KMS-11 (cell line): ENCODE measurements around the gene MYH6.

Source experiments
- H2AFZ ChIP-seq: fragments of 200-600 bp; sonication (generic); 2 replicates; pipeline ENCODE4 v1.6.1; 2016; ENCODE audit warnings: antibody characterized with exemption, mixed run types, low read depth
- H3K27ac ChIP-seq: fragments of 200-600 bp; sonication (generic); 2 replicates; pipeline ENCODE4 v1.6.1; 2016; ENCODE audit warnings: mild to moderate bottlenecking, mixed run types
- H3K27me3 ChIP-seq: fragments of 200-600 bp; sonication (generic); 2 replicates; pipeline ENCODE4 v1.6.1; 2017; ENCODE audit warnings: mild to moderate bottlenecking, low read depth, mixed run types, moderate library complexity; ENCODE audit not compliant: insufficient read depth
- H3K36me3 ChIP-seq: fragments of 200-600 bp; sonication (generic); 2 replicates; pipeline ENCODE4 v1.6.1; 2017; ENCODE audit warnings: mild to moderate bottlenecking, mixed run types; ENCODE audit not compliant: insufficient read depth
- H3K4me1 ChIP-seq: fragments of 200-600 bp; sonication (generic); 2 replicates; pipeline ENCODE4 v1.6.1; 2016; ENCODE audit warnings: mild to moderate bottlenecking, low read depth, mixed run types; ENCODE audit not compliant: poor library complexity, severe bottlenecking
- H3K4me2 ChIP-seq: fragments of 200-600 bp; sonication (generic); 2 replicates; pipeline ENCODE4 v1.7.0; 2016; ENCODE audit warnings: mild to moderate bottlenecking, mixed run types
- H3K4me3 ChIP-seq: fragments of 200-600 bp; sonication (generic); IDR thresholded peaks from 2 replicates; pipeline ENCODE4 v1.6.1; 2017; ENCODE audit warnings: low read depth, low read length, mixed read lengths; ENCODE audit not compliant: insufficient read depth
- H3K79me2 ChIP-seq: fragments of 200-600 bp; sonication (generic); 2 replicates; pipeline ENCODE4 v1.6.1; 2016; ENCODE audit warnings: low read depth, mixed run types; ENCODE audit not compliant: insufficient read depth
- H3K9ac ChIP-seq: fragments of 200-600 bp; sonication (generic); 2 replicates; pipeline ENCODE4 v1.6.1; 2016; ENCODE audit warnings: mild to moderate bottlenecking, mixed run types
- H4K20me1 ChIP-seq: fragments of 200-600 bp; sonication (generic); 2 replicates; pipeline ENCODE4 v1.6.1; 2016; ENCODE audit warnings: mild to moderate bottlenecking, mixed run types; ENCODE audit not compliant: insufficient read depth
- CTCF ChIP-seq: fragments of 200-600 bp; sonication (generic); conservative IDR thresholded peaks from 2 replicates; pipeline ENCODE4 v1.6.1; 2017; ENCODE audit warnings: low read depth, mild to moderate bottlenecking, antibody characterized with exemption, low read length, moderate library complexity, mixed read lengths

The MYH6 gene

GRCh38 chr14:23371865-23372264, 36.2 kb downstream of the MYH6 start:
- Histone ChIP-seq H3K4me2 (no peak overlapping the region), H3K27me3 (no peaks in the 10 kb centered on the region; the same call in 1 of the 2 replicates), H3K79me2 (no peaks in the 10 kb centered on the region), H3K4me1 (no peaks in the 10 kb centered on the region), H3K36me3 (no peaks in the 10 kb centered on the region), H3K4me3 (no peak overlapping the region), H3K9ac (no peak overlapping the region), H2AFZ (no peak overlapping the region), H4K20me1 (no peaks in the 10 kb centered on the region), H3K27ac (no peak overlapping the region)
- no peak for TF ChIP-seq CTCF

DNA sequence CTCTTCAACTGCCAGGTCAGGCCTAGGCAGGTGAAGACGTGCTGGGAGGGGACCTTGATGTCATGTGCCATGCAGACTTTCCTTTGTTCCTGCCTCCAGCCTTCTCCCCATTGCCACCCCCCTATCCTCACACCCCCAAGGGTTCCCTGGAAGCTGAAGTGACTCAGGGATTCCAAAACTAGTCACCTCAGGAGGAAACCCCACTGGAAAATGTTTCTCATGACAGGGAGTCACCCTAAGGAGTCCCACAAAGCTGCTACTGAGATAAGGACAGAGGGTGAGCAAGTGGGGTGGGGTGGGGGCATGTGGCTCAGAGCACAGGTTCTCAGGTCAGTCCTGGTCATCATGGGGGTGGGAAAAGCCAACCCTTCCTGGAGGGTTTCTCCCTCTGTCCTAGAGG, 37.9 kb downstream of the MYH6 start:
- TF ChIP-seq CTCF: no peak

GRCh38 chr14:23366426-23366921, 41.6 kb downstream of the MYH6 start:
- Histone ChIP-seq H2AFZ (no peak overlapping the region), H3K4me1 (no peaks in the 10 kb centered on the region), H3K4me3 (no peak overlapping the region), H3K4me2 (no peak overlapping the region), H3K79me2 (no peaks in the 10 kb centered on the region), H3K36me3 (no peaks in the 10 kb centered on the region), H4K20me1 (no peaks in the 10 kb centered on the region), H3K27me3 (no peaks in the 10 kb centered on the region; the same call in 1 of the 2 replicates), H3K9ac (no peak overlapping the region), H3K27ac (no peak overlapping the region)
- TF ChIP-seq CTCF: no peak

More for the DNA sequence above, 37.9 kb downstream of the MYH6 start:
- no peaks in the 10 kb centered on the region; the same call in 1 of the 2 replicates for H3K27me3 ChIP-seq
- H3K79me2 ChIP-seq: no peaks in the 10 kb centered on the region
- no peak overlapping the region for H3K4me2 ChIP-seq
- no peak overlapping the region for H2AFZ ChIP-seq
- H4K20me1 ChIP-seq: no peaks in the 10 kb centered on the region
- no peak overlapping the region for H3K9ac ChIP-seq
- H3K4me1 ChIP-seq: no peaks in the 10 kb centered on the region
- no peaks in the 10 kb centered on the region for H3K36me3 ChIP-seq
- no peak overlapping the region for H3K27ac ChIP-seq
- H3K4me3 ChIP-seq: no peak overlapping the region

DNA sequence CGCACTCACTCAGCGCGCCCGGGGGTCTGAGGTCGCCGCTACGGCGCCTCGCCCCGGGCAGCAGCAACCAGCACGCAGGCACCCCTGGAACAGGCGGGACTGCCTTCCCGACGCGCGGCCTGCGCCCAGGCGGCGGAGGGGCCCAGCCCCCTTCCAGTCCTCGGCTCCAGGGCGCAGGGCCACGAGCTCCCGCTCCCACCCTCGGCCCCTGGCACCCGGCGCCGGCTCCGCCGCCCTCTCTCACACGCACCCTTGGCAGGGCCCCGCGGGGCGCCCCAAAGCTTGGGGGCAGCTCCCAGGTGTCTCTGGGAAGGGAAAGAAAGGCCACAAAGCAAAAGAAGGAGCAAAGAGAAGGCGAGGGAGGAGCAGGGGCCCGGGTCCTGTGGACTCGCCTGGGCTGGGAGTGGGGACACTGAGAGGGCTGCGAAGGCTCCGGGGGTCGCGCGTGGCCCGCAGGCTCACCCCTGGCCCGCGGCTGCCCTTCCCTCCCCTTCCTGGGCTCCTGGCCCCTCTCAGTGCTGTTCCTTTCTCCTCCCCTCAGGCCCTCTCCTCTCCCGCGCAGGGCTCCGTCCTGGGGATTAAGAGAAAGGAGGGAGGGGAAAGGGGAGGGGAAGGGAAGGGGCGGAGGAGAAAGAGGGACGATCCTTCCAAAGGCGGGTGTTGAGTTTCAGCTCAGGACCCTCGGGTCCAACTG, 42.2 kb downstream of the MYH6 start:
- Histone ChIP-seq H3K36me3 (no peaks in the 10 kb centered on the region), H3K27me3 (no peaks in the 10 kb centered on the region; the same call in 1 of the 2 replicates), H3K9ac (no peak overlapping the region), H3K79me2 (no peaks in the 10 kb centered on the region), H3K4me2 (no peak overlapping the region), H3K4me1 (no peaks in the 10 kb centered on the region), H4K20me1 (no peaks in the 10 kb centered on the region), H2AFZ (no peak overlapping the region), H3K4me3 (no peak overlapping the region), H3K27ac (no peak overlapping the region)
- no peak for TF ChIP-seq CTCF
